Tibial nerve (tissue), 4 donors: ENCODE results near the gene LRP6. TPM values are rescaled to one million over a fixed set of nuclear protein-coding genes. Genes with fewer than 3 reads are reported as not detected.

Source experiments
- DNase-seq, 2 donors: peaks; one replicate each; pipeline ENCODE4 v3.0.0-alpha.2; 2019; ENCODE audit warnings: low spot score in 2 of 2
- H3K27ac ChIP-seq, 4 donors: fragments of 200-600 bp; sonication (generic) in 3 of 4; one replicate each; pipeline ENCODE4 v1.5.1; 2017 to 2019; ENCODE audit warnings: mild to moderate bottlenecking in 1 of 4
- H3K27me3 ChIP-seq, 2 donors: fragments of 200-600 bp; sonication (generic) in 1 of 2; one replicate each; pipeline versions ENCODE4 v1.5.1 to v1.6.0; 2017 to 2019
- H3K36me3 ChIP-seq, 3 donors: fragments of 200-600 bp; sonication (generic); one replicate each; pipeline ENCODE4 v1.5.1; 2018 to 2019
- H3K4me1 ChIP-seq, 4 donors: fragments of 200-600 bp; sonication (generic) in 3 of 4; one replicate each; pipeline ENCODE4 v1.5.1; 2017 to 2019
- H3K4me3 ChIP-seq, 4 donors: fragments of 200-600 bp; sonication (generic) in 3 of 4; one replicate each; pipeline ENCODE4 v1.5.1; 2017 to 2019; ENCODE audit warnings: mild to moderate bottlenecking in 1 of 4, moderate library complexity in 1 of 4
- H3K9me3 ChIP-seq, 4 donors: fragments of 200-600 bp; sonication (generic) in 3 of 4; one replicate each; pipeline ENCODE4 v1.5.1; 2017 to 2019
- EP300 ChIP-seq, 2 donors: sonication (generic); formaldehyde crosslinking; IDR thresholded peaks; one replicate each; pipeline ENCODE4 v1.6.1; 2017; ENCODE audit warnings: antibody characterized with exemption in 2 of 2, mild to moderate bottlenecking in 1 of 2
- POLR2A ChIP-seq, 2 donors: fragments of 450-650 bp; IDR thresholded peaks; one replicate each; pipeline ENCODE4 v1.6.1; 2017; ENCODE audit warnings: antibody characterized with exemption in 2 of 2, mild to moderate bottlenecking in 2 of 2, moderate library complexity in 2 of 2
- WGBS, 2 donors: methylation state at CpG; one replicate each; pipeline ENCODE4 v1.1.5; 2018; 5-methylcytosine and 5-hydroxymethylcytosine counted together
- total RNA-seq, 4 donors: library from RNA; depleted of rRNA; stranded (reverse); fragments of >200 nt; gene quantifications; one replicate each; pipeline ENCODE4 v1.1.0, GENCODE V29; 2016
- TF ChIP-seq, protein P1 (sequence below), 5 experiments: fragments of 200-600 bp in 3 of 5; fragments of 450-650 bp in 2 of 5; sonication (generic) in 3 of 5; IDR thresholded peaks; one replicate each; pipeline ENCODE4 v1.5.1; 2016 to 2019; ENCODE audit warnings: antibody characterized with exemption in 5 of 5, mild to moderate bottlenecking in 3 of 5, moderate library complexity in 2 of 5

The LRP6 gene
- total RNA-seq, 4 donors from 2014 or later = 30.6 to 64.5 (median 44.9) TPM

DNA sequence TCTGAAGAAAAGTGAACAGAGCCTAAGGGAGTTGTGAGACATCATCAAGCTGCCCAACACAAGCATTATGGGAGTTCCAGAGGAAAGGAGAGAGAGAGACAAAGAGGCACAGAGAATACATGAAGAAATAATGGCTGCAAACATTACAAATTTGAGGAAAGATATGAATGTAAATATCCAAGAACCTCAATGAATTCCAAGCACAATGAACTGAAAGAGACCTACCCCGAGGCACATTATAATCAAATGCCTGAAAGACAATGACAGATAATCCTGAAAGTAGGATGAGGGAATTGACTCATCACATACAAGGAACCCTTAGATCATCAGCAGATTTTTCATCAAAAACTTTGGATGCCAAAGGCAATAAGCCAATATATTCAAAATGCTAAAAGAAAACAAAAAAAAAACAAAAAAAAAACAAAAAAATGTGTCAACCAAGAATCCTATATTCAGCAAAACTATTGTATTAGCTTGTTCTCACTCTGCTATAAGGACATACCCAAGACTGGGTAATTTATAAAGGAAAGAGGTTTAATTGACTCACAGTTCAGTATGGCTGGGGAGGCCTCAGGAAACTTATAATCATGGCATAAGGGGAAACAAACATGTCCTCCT, 158.3 kb downstream of the LRP6 start:
- 84 to 93% methylated on average over 1 of the region's 1 CpG for WGBS, 2 donors
- no peak for TF ChIP-seq EP300 (IDR thresholded peaks at IDR 0.05)
- TF ChIP-seq, protein P1, sequence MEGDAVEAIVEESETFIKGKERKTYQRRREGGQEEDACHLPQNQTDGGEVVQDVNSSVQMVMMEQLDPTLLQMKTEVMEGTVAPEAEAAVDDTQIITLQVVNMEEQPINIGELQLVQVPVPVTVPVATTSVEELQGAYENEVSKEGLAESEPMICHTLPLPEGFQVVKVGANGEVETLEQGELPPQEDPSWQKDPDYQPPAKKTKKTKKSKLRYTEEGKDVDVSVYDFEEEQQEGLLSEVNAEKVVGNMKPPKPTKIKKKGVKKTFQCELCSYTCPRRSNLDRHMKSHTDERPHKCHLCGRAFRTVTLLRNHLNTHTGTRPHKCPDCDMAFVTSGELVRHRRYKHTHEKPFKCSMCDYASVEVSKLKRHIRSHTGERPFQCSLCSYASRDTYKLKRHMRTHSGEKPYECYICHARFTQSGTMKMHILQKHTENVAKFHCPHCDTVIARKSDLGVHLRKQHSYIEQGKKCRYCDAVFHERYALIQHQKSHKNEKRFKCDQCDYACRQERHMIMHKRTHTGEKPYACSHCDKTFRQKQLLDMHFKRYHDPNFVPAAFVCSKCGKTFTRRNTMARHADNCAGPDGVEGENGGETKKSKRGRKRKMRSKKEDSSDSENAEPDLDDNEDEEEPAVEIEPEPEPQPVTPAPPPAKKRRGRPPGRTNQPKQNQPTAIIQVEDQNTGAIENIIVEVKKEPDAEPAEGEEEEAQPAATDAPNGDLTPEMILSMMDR (IDR thresholded peaks at IDR 0.05) = no peak
- no peak for TF ChIP-seq POLR2A (IDR thresholded peaks at IDR 0.05)
- no peak for DNase-seq
- H3K27ac ChIP-seq = no peak overlapping the region
- no peaks in the 10 kb centered on the region for H3K4me1 ChIP-seq
- peaks cover 0 to 40% (median 0%) of the 10 kb centered on the region in 3 donors for H3K36me3 ChIP-seq
- no peaks in the 10 kb centered on the region for H3K27me3 ChIP-seq
- no peak overlapping the region for H3K4me3 ChIP-seq
- H3K9me3 ChIP-seq = peaks cover 0 to 32% (median 7%) of the 10 kb centered on the region in 4 donors

DNA sequence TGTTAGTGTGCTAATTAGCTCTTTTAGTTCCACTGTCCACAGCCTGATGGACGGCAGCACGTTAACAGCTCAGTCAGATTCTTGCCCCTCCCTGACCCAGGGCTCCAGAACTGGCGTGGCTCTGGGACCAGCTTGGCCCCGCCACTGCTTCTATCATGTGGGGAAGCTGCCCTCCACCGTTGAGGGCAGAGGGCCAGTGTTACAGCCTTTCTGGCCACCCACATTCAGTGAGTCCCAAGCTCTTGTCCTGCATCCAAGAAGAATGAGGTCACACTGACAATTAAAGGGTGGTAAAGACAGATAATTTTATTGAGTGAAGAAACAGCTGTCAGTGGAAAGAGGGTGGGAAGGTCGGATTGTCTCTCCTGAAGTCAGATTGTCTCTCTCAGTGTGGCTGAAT, 159.2 kb downstream of the LRP6 start:
- H3K27me3 ChIP-seq = no peaks in the 10 kb centered on the region
- no peak for DNase-seq
- H3K4me3 ChIP-seq = no peak overlapping the region
- TF ChIP-seq, protein P1 (IDR thresholded peaks at IDR 0.05) = no peak
- TF ChIP-seq POLR2A (IDR thresholded peaks at IDR 0.05) (no peak), EP300 (IDR thresholded peaks at IDR 0.05) (no peak)
- no peak overlapping the region for H3K27ac ChIP-seq
- H3K9me3 ChIP-seq = peaks cover 0 to 32% (median 7%) of the 10 kb centered on the region in 4 donors
- peaks cover 0 to 37% (median 0%) of the 10 kb centered on the region in 3 donors for H3K36me3 ChIP-seq
- 79 to 84% methylated on average over 6 of the region's 6 CpGs for WGBS, 2 donors
- H3K4me1 ChIP-seq = no peaks in the 10 kb centered on the region

DNA sequence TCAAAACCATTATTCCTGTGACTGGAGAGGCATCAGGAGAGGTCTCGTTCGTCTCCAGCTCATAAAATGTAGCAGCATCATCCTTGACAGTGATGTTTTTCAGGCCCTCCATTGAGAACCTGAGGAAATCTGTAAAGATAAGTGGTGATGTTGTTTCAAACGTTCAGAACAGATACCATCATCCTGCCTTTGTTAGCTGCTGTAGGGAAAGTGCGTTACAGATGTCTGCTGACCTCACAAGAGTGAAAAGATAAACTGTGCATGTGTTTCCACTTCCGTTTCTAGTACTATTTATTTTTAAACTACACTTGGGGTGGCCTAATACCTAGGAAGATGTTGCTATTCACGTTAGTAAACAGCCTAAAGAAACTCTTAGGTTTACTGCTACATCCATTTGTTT, 167.7 kb downstream of the LRP6 start:
- peaks cover 0 to 23% (median 0%) of the 10 kb centered on the region in 3 donors for H3K36me3 ChIP-seq
- H3K9me3 ChIP-seq = peaks cover 0 to 2% (median 0%) of the 10 kb centered on the region in 4 donors
- DNase-seq = no peak
- 69 to 73% methylated on average over 6 of the region's 6 CpGs for WGBS, 2 donors
- H3K27me3 ChIP-seq = no peaks in the 10 kb centered on the region
- H3K4me3 ChIP-seq = no peak overlapping the region
- no peak overlapping the region for H3K27ac ChIP-seq
- no peaks in the 10 kb centered on the region for H3K4me1 ChIP-seq
- no peak for TF ChIP-seq EP300 (IDR thresholded peaks at IDR 0.05)
- TF ChIP-seq, protein P1 (IDR thresholded peaks at IDR 0.05) = no peak
- TF ChIP-seq POLR2A (IDR thresholded peaks at IDR 0.05) = no peak

DNA sequence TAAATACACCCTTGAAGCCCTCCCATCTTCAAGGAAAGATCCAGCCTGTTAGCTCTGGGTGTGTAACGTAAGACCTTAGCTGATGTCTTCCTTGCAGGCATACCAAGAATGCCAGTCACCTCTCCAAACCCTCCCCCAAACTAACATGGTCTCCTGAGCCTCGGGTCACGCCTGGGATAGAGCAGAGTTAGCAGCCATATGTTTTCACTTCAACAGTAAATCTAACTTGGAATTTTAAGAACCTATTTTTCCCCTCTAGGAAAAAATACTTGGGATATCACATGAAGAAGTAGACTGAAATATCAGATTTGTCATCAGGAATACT, 168.2 kb downstream of the LRP6 start:
- no peaks in the 10 kb centered on the region for H3K27me3 ChIP-seq
- TF ChIP-seq EP300 (IDR thresholded peaks at IDR 0.05) = no peak
- TF ChIP-seq POLR2A (IDR thresholded peaks at IDR 0.05) = no peak
- TF ChIP-seq, protein P1 (IDR thresholded peaks at IDR 0.05) = no peak
- H3K36me3 ChIP-seq = peaks cover 0 to 19% (median 0%) of the 10 kb centered on the region in 3 donors
- no peaks in the 10 kb centered on the region for H3K4me1 ChIP-seq
- H3K27ac ChIP-seq = no peak overlapping the region
- no peak overlapping the region for H3K4me3 ChIP-seq
- H3K9me3 ChIP-seq = no peaks in the 10 kb centered on the region
- WGBS, 2 donors = 70 to 79% methylated on average over 3 of the region's 3 CpGs
- no peak for DNase-seq

DNA sequence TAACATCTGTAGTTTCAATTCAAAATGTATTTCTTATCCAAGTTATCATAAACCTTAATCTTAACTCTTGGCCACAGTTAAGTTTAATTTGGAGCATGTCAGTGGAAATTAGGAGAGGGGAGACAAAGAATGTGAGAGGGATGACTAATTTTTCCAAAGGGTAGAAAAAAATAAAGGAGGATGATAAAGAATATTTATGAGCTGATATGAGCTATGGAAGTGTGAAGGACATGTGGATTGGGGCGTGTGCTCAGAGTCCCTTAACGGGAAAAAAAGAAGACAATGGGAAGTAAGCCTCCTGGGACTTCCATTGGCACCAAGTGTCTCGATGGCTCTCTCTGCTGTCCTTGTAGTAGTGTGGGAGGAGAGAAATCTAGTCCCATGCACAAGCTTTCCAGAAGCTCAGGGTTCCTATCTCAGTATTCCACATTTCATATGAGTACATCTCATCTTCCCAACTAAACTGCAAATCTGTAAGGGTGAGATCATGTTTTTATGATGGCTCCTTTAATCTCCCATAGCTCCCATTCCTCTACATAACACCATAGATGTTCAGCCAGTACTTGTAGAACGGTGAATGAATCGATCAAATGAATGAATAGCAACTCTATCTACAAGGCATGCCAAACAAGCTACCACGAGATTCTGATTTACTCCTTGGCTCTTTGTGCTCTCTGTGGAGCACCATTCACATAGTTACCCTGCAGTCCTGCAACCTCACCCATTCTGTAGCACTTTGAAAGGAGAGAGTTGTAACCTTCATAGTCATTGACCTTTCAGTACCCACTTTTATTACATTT, 168.8 kb downstream of the LRP6 start:
- DNase-seq = no peak
- H3K27me3 ChIP-seq = no peaks in the 10 kb centered on the region
- 69 to 73% methylated on average over 6 of the region's 6 CpGs for WGBS, 2 donors

More for the DNA sequence above, 168.8 kb downstream of the LRP6 start:
- Histone ChIP-seq H3K27ac (no peak overlapping the region), H3K9me3 (no peaks in the 10 kb centered on the region), H3K4me3 (no peak overlapping the region), H3K4me1 (no peaks in the 10 kb centered on the region), H3K36me3 (peaks cover 0 to 13% (median 0%) of the 10 kb centered on the region in 3 donors)
- TF ChIP-seq EP300 (IDR thresholded peaks at IDR 0.05) = no peak
- TF ChIP-seq, protein P1 (IDR thresholded peaks at IDR 0.05) = no peak
- TF ChIP-seq POLR2A (IDR thresholded peaks at IDR 0.05) = no peak
